Stimulated activated CD8-positive, alpha-beta memory T cell treated with anti-CD3 and anti-CD28 coated beads, Interleukin-2, amount 100 ng/mL, for 48 hours (primary cell): ENCODE results near the gene SPTSSB.

Experiments
- DNase-seq, 2 donors: peaks; one replicate each; pipeline ENCODE4 v3.0.0-alpha.2; 2020; ENCODE audit warnings: low read depth in 2 of 2

Gene SPTSSB

GRCh38 chr3:161339517-161340500, 31.5 kb downstream of the SPTSSB start:
- no peak for DNase-seq

DNA sequence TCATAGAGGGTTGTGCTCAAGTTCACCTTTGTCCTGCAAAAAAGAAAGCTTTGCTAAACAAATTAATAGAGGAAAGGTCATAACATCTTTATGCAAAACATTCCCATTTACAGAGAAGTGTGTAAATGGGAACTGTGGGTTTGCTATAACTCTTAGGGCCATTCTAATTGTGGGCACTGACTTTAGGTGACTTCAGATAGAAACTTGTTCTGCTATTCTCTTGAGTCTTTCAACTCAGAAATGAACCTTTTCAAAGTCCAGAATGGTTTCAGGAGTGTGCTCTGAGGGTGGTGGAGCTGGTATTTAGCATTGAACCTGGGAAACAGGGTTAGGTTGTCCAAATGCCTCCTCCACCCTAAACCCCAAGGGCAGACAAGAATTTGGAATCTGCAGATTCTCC, 34.0 kb downstream of the SPTSSB start:
- DNase-seq: no peak

DNA sequence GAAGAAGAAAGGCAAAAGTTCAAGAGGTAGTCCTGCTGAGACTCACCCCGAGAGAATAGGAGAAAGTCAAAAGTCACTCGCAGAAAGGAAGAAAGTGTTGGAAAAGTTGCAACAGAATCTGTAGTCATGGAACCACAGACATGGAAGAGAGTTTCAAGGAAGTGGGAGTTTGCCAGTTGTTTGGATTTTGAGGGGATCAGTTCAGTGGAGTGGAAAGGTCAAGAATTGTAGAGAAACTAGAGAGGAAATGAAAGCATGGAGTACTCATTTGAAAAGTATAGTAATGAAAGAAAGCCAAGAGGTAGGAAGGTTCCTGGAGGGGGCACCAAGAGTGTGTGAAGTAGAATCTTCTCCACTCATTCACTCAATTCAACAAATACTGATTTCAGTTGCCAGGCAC, 34.7 kb downstream of the SPTSSB start:
- DNase-seq: no peak

GRCh38 chr3:161333696-161334095, 37.6 kb downstream of the SPTSSB start:
- DNase-seq: no peak

GRCh38 chr3:161332792-161333191, 38.5 kb downstream of the SPTSSB start:
- DNase-seq: no peak

- DNase-seq: no peak
Observed at GRCh38 chr3:161325059-161325458, 46.3 kb downstream of the SPTSSB start.

GRCh38 chr3:161323926-161324621, 47.2 kb downstream of the SPTSSB start:
- DNase-seq: no peak

GRCh38 chr3:161322781-161323568, 48.3 kb downstream of the SPTSSB start:
- DNase-seq: no peak

GRCh38 chr3:161320837-161321236, 50.5 kb downstream of the SPTSSB start:
- DNase-seq: no peak

- no peak for DNase-seq
Observed at GRCh38 chr3:161319867-161320266, 51.5 kb downstream of the SPTSSB start.

DNA sequence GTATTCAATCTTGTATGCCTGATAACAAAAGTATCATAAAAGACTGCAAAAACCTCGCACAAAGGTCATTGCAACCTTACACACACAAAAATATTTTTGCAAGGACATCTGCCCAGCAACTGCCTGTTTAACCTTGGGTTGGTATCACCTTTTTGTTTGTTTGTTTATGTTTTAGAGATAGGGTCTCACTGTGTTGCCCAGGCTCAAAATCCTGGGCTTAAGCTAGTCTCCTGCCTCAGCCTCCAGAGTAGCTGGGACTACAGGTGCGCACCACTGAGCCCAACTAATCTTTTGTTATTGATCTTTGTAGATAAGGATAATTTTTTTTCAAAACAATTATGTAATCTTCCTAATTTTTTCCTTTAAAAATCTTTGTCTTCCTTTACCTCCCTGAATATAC, 54.2 kb downstream of the SPTSSB start:
- DNase-seq: no peak

- DNase-seq: no peak
Observed at GRCh38 chr3:161316006-161316689, 55.2 kb downstream of the SPTSSB start.

- DNase-seq: no peak
Observed at GRCh38 chr3:161314836-161315395, 56.4 kb downstream of the SPTSSB start.

DNA sequence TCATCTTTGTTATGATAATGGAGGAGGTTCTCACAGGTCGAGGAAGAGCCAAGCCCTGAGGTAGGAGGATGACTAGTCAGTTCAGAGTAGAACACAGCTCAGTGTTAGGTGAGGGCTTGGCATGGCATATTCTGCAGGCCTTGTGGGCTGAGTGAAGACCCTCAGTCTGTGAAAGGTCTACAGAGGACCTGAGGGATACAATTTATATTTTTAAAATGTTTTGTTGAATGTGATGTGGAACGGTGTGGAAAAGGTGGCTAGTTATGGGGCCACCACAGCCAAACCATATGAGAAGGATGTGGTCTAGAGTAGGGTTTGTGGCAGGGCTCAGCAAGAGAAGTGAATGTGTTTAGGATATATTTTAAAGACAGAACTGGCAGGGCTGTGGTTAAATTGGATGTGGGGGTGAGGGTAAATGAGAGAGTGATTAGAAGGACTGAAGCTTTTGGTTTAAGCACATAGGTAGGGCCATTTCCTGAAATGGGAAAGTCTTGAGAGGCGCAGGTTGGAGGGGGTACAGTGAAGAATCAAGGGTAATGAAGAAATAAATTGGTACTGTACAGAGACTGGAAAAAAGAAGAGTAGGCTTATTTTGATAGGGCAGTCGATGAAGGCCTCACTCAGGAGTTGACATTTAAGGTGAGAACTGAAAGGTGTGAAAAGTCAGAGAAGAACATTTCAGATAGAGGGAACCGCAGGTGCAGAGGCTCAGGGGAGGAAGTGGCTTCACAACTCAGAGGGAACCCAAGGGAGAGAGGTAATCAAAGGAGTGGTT, 60.5 kb downstream of the SPTSSB start:
- peak; percentile 17 to 23 for DNase-seq

GRCh38 chr3:161305095-161305991, 66.0 kb downstream of the SPTSSB start:
- DNase-seq: no peak

DNA sequence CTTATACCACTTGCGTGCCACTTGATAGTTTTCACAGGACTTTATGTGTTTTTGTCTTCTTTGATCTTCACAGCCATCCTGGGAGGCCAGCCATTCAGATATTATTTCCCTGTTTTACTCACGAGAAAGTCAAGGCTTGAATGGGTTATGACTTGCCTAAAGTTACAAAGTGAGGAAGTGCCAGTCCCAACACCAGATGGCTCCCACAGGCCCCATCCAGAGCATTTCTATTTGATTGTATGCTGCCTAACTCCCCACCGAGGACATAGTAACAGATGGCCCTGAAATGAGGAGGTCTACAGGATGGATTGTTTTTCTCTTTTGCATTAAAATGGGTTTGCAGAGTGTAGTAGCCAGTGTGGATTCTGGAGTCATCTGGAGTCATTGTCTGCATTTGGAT, 74.5 kb downstream of the SPTSSB start:
- DNase-seq: no peak

GRCh38 chr3:161295325-161295724, 76.0 kb downstream of the SPTSSB start:
- DNase-seq: no peak
